Activated CD4-positive, CD25-positive, alpha-beta regulatory T cell treated with anti-CD3 and anti-CD28 coated beads, Interleukin-2, amount 50 U/mL, for 24 hours (primary cell): ENCODE data around the gene CEP120.
"Not testable (repeated sequence)": the region's sequence is repeated elsewhere in the genome, so short reads cannot be mapped to it uniquely, and the experiment has no call there.

ENCODE experiments used
- ATAC-seq, 2 donors: fragments of 150-1000 bp; cut with Tn5 transposase; one replicate each; pipeline ENCODE4 v1.10.0; 2021; ENCODE audit warnings: mild to moderate bottlenecking in 1 of 2, moderate library complexity in 1 of 2

Gene CEP120

DNA sequence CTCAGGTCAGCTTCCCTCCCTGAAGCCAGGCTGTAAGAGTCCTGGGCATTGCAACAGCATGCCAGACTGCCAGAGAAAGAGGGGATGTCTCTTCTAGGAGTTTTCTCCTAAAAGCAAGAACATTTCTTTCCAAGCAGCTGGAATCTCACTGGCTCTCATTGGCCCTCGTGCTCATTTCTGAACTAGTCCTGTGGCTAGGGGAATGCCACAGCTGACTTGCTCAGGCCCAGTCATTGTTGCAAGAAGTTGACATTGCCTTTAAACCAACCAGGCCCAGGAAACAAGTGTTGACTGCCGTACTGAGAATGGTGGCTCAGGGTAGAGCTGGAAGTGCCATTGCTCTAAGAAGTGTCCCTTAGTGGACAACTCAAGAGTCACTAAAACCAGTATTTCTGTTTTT is 15.0 kb upstream of the CEP120 start:
- peak in 1 of 2 donors; percentile 30 for ATAC-seq

GRCh38 chr5:123436201-123436600 is 13.0 kb upstream of the CEP120 start:
- no peak for ATAC-seq

DNA sequence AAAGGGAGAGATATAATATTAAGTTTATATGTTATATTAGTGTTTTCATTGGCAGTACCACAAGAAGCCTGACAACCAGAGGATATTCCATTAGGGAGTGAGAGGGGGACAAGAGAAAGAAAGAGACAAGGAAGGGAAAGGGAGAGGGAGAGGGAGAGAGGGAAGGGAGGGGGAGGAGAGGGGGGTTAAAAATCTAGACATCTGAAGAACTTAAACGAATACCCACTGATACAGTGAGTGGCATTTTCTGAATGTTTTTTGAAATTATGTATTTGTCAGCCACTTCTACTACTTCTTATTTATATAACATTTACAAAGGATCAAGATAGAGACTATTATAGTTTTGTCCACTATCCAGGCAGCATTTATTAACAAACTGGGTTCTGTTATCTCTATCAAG is 11.6 kb upstream of the CEP120 start:
- no peak for ATAC-seq

- no peak for ATAC-seq
These were observed 10.4 kb upstream of the CEP120 start for GRCh38 chr5:123433596-123433995.

GRCh38 chr5:123430441-123430840 is 7.2 kb upstream of the CEP120 start:
- ATAC-seq, result not testable (repeated sequence)

- peak; percentile 51 to 67 for ATAC-seq
These were observed 6.8 kb upstream of the CEP120 start for GRCh38 chr5:123429993-123430392.

GRCh38 chr5:123429221-123429954 is 6.2 kb upstream of the CEP120 start:
- ATAC-seq, result no peak

- ATAC-seq, result no peak
These were observed 5.5 kb upstream of the CEP120 start for GRCh38 chr5:123428521-123429220.

GRCh38 chr5:123427281-123427680 is 4.1 kb upstream of the CEP120 start:
- no peak for ATAC-seq

DNA sequence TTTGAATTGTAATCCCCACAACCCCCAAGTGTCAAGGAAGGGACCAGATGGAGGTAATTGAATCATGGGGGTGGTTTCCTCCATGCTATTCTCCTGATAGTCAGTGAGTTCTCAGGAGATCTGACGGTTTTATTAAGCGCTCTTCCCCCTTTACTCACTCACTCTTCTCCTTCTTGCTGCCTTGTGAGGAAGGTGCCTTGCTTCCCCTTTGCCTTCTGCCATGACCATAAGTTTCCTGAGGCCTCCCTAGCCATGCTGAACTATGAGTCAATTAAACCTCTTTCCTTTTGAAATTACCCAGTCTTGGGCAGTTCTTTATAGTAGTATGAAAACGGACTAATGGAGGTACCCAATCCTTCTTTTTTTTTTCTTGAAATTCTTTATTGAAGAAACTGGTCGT is 2.2 kb upstream of the CEP120 start:
- no peak for ATAC-seq

DNA sequence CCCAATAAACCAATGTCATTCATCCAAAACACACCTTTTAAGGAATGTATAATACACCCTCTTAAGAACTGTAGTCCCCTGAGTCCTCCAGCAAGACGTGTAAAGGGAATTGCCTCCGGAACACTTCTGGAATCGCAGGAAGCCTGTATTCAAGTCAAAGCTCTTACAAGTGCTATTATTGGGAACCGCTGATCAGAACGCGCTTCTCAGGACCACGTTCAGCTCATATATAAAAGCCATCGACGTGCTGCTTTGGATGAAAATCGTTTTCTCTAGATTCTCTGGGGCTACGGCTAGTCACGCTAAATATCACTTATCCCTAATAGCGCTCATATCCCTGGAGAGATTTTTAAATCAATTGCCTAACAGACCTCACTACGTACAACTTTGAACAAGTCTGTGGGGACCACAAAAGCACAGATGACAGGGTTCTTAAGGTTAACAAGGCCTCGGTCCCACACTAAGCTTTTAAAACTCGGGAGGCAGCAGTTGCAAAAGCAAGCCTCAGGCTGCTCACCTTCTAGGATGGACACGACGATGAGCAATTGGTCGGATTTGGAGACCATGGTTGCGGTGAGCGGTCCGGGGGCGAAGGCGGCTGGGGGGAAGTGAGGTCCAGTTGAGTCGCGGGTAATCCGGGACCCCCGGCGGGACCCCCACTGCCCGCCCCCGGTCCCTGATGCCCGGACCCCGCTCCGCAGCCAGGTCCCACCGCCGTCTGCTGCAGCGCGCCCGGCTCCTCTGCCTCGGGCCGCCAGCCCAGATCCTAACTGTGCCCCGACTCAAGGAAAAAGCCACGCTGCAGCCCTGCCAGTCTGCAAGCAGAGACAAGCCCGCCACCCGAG is 548 bp downstream of the CEP120 start:
- no peak for ATAC-seq

GRCh38 chr5:123421773-123422172 is 1.4 kb downstream of the CEP120 start:
- ATAC-seq, result no peak

DNA sequence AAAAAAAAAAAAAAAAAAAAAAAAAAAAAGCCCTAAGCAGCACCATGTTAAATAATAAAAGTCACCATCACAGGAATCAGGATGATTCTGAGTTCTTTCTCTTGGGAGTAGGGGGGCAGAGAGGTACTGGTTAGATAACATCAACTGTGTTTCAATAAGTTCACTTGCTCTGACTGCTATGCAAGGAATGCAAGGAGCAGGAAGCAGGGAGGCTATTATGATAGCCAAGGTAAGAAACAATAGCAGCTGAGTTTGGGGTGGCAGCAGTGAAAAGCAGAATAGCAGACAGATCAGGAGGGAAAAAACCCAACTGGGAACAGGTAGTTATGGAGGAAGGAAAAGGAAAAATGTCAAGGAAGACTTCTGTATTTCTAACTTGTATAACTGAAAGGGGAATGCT is 8.2 kb downstream of the CEP120 start:
- ATAC-seq, result no peak

GRCh38 chr5:123412206-123412605 is 11.0 kb downstream of the CEP120 start:
- ATAC-seq, result no peak

GRCh38 chr5:123401999-123402398 is 21.2 kb downstream of the CEP120 start:
- not testable (repeated sequence) for ATAC-seq

- ATAC-seq, result no peak
These were observed 21.9 kb downstream of the CEP120 start for GRCh38 chr5:123401320-123401719.

DNA sequence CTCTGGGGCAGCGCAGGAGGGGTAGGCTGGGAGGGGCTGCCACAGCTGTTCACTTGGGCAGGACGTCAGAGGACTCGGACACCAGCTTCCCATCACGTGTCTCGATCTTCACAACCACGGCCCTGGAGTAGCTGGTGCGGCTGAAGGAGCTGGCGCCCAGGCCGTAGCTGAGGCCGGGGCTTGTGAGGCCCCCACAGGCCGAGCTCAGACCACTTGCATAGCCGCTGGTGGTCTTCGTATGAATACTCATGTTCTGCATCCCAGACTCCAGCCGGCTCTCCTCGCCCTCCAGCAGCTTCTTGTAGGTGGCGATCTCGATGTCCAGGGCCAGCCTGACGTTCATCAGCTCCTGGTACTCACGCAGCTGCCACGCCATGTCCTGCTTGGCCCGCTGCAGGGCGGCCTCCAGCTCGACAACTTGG is 22.3 kb downstream of the CEP120 start:
- ATAC-seq, result not testable (repeated sequence)

- ATAC-seq, result no peak
These were observed 25.0 kb downstream of the CEP120 start for GRCh38 chr5:123398058-123398733.

- ATAC-seq, result no peak
These were observed 25.7 kb downstream of the CEP120 start for GRCh38 chr5:123397538-123397937.

DNA sequence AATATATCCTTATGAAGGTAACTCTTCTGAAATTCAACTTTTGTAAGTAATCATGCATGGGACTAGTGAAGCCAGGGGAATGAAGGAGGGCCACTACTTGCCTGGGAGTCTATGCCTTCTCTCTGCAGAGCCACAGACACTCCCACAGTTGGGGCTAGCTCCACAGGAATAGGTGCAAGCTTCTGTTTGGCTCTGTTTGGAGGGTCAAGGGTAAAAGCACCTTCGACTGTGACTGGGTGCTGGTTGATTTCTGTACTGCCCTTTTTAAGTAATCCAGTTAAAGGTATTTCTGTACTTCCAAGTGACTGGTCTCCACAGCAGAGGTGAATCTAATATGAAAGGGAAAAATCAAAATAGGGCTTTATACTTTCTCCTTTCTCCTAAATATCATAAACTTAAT is 32.2 kb downstream of the CEP120 start:
- no peak for ATAC-seq

GRCh38 chr5:123389794-123390193 is 33.4 kb downstream of the CEP120 start:
- ATAC-seq, result no peak

DNA sequence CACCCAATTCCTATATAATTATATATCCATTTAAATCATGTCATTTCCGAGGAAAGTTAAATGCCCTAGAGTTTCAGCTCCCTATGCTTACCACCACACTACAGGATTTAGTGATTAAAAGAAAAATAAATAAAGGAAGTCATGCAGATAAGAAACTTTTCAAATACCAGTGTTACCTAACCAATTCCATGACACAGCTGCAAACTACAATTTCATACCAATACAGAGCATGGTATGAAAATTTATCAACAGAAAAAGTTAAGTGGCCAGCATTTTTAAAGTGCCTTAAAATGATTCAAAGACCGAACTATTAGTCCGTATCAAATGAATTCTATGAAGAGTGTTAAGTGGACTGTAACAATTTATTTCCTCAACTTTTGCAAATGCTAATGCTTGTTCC is 35.9 kb downstream of the CEP120 start:
- no peak for ATAC-seq

GRCh38 chr5:123382252-123382651 is 41.0 kb downstream of the CEP120 start:
- no peak for ATAC-seq
